AG10803 (cell line): ENCODE measurements around the gene IGFL1.
"Not testable (repeated sequence)": the region's sequence is repeated elsewhere in the genome, so short reads cannot be mapped to it uniquely, and the experiment has no call there.

ENCODE experiments used
- DNase-seq: peaks from one replicate; pipeline ENCODE4 v3.0.0; 2010; ENCODE audit warnings: low read depth
- H3K4me3 ChIP-seq: 2 replicates; pipeline ENCODE4 v1.5.1; 2011; ENCODE audit warnings: mild to moderate bottlenecking, low read length, control low read depth
- TF ChIP-seq, protein P1 (sequence below): conservative IDR thresholded peaks from 2 replicates; pipeline ENCODE4 v1.5.1; 2011; ENCODE audit warnings: mild to moderate bottlenecking, low read length, control low read depth, inconsistent platforms

The IGFL1 gene

DNA sequence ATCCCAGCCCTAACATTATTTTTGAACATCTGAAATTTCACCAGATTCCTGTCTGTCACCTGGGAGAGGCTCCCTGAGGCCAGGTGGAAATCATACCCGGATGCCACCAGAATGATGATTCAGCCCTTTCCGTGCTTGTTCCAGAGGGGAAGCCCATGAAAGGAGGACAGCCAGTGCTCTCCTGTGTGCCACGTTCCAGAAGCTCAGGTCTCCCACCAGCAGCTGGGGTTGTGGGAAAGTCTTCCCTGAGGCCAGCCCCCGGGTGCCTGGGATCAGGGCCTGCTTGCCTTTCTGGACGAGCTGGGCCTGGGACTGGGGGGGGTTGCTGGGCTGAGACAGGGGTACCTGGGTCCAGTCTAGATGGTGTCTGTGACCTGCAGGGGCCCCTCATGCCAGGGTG is 25.5 kb upstream of the IGFL1 start:
- TF ChIP-seq, protein P1, sequence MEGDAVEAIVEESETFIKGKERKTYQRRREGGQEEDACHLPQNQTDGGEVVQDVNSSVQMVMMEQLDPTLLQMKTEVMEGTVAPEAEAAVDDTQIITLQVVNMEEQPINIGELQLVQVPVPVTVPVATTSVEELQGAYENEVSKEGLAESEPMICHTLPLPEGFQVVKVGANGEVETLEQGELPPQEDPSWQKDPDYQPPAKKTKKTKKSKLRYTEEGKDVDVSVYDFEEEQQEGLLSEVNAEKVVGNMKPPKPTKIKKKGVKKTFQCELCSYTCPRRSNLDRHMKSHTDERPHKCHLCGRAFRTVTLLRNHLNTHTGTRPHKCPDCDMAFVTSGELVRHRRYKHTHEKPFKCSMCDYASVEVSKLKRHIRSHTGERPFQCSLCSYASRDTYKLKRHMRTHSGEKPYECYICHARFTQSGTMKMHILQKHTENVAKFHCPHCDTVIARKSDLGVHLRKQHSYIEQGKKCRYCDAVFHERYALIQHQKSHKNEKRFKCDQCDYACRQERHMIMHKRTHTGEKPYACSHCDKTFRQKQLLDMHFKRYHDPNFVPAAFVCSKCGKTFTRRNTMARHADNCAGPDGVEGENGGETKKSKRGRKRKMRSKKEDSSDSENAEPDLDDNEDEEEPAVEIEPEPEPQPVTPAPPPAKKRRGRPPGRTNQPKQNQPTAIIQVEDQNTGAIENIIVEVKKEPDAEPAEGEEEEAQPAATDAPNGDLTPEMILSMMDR, result no peak

DNA sequence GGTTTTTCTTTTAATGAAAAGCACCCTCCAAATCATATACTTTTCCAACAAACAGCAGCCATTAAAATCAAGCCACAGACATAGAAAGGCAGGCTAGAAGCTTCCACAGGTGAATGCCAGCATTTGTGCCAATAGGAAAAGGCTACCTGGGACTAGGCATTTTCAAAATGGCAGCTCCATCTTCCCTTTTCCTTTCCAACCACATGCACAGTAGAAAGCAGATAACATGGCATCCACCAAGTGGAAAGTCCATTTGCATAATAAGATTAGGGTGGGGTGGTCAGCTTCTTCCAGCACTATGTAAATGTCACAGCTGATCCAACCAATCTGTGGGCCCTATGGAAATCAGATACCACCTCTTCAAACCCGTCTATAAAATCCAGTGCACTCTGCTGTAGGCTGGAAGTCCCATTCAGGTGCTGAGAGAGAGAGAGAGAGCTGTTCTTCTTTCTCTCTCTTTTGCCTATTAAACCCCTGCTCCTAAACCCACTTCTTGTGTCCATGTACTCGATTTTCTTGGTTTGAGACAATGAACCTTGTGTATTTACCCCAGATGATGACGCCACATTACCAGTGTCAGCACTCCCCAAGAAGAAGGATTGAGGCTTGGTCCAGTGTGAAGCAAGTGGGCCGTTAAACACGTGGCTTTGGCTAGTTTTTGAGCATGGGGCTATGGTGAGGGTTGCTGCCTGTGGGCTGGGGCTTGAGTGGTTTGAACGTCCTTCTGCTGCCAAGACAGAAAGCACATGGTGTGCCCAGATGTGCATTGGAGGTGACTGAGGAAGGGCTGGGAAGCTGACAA is 24.2 kb upstream of the IGFL1 start:
- TF ChIP-seq, protein P1, result no peak
- DNase-seq, result no peak
- no peak overlapping the region for H3K4me3 ChIP-seq

More for the DNA sequence above, 25.5 kb upstream of the IGFL1 start:
- no peak overlapping the region for H3K4me3 ChIP-seq
- no peak for DNase-seq

DNA sequence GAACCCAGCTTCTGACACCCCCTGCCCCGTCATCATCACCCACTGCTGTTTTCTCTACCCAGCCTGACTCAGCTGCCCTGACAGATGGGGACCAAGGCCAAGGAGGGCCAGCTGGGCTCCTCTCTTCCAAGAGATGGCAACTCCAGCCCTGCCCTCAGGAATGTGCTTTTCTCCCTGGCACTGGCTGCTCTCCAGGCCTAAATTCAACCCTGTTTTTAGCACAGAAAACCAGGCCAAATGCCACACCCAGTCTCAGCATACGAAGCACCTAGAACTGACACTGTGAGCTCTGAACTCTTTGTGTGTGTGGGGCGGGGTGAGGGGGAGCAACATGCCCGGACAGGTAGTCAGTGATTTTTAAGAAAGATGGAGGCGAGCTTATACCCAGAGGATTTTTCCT is 23.4 kb upstream of the IGFL1 start:
- H3K4me3 ChIP-seq, result no peak overlapping the region
- no peak for DNase-seq
- TF ChIP-seq, protein P1, result no peak

DNA sequence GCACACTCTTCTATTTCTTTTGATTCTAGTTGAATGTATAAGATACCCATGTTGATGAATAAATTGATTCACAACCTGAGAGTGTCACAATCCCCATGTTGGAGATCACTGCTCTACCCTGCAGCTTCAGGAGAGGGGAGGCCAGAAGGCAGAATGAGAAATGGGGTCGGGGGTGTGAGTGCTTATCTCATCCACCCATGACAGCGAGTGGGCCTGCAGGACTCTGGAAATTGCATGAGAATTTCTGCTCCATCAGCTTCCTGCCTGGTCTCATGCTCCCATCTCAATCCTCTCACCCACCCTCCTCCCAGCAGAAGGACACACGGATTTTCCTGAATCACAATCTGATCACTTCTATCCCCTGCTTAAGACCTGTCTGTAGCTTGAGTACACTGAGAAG is 22.9 kb upstream of the IGFL1 start:
- TF ChIP-seq, protein P1, result no peak
- DNase-seq, result no peak
- no peak overlapping the region for H3K4me3 ChIP-seq

DNA sequence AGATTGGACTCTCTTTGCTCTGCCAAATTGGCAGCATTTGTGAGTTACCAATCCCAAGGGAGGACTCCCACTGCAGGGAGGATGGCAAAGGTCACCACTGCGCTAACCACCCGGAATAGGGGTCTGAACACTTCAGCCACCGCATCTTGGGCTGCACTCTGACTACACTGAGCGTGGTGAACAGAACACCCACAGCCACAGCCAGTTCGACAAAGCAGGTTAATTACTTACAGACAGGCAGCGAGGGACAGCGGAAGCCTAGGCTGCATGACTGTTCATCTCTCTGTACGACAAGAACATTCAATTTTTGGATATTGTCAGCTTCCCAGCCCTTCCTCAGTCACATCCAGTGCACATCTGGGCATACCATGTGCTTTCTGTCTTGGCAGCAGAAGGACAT is 21.7 kb upstream of the IGFL1 start:
- DNase-seq, result not testable (repeated sequence)

DNA sequence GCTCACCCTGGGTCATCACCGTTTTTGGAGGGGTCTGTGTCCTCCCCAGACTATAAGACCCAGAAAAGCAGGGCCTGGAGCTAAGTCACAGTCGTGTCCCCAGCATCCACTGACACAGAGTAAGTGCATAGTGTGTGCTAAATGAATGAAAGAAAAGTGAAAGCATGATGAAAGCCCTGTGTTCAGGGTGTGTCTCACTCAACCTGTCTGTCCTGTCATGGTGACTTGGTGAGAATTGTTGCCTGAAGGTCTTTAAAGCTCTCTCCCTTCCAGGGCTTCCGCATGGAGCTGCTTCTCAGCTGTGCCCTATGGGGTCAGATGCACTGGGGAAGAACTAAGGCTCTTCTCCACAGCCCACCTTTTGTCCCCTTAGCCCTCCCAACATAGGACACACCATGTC is 20.5 kb upstream of the IGFL1 start:
- no peak for DNase-seq
- H3K4me3 ChIP-seq, result no peak overlapping the region

More for the DNA sequence above, 21.7 kb upstream of the IGFL1 start:
- H3K4me3 ChIP-seq, result not testable (repeated sequence)

DNA sequence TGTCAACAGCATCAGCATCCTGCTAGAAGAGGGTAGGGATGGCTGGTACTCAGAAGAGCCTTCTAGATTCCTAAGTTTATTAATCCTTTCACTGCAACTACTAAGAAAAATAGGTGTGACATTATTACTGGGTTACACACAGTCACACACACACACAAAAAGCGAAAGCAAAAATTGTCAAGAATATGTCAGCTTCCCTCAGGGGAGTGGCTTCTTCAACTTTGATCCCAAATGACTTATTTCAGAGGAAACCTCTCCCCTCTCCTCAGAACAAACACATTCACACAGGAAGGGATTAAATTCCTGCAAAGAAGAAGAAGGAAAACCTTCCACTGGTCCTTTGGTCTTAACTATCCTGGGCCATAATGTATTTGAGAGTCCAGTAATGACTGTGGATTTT is 20.1 kb upstream of the IGFL1 start:
- TF ChIP-seq, protein P1, result no peak
- no peak overlapping the region for H3K4me3 ChIP-seq
- no peak for DNase-seq

More for the DNA sequence above, 20.5 kb upstream of the IGFL1 start:
- TF ChIP-seq, protein P1, result no peak
